ENCODE data around the gene MCTS1. TPM values are rescaled to one million over a fixed set of nuclear protein-coding genes. Genes with fewer than 3 reads are reported as not detected.
A peak's percentile ranks its signal among the peaks of the same experiment; 100 is the strongest.
"Not testable (repeated sequence)": the region's sequence is repeated elsewhere in the genome, so short reads cannot be mapped to it uniquely, and the experiment has no call there.

Gene MCTS1
- total RNA-seq, 1 donor from 2014 or later: 30.2 TPM

- no peak overlapping the region for H3K4me3 Mint-ChIP-seq (ENCODE audit: unreplicated experiment)
- H3K36me3 Mint-ChIP-seq (ENCODE audit: low read depth): no peaks in the 10 kb centered on the region
- H3K27ac Mint-ChIP-seq (ENCODE audit: unreplicated experiment): no peak overlapping the region
- H3K4me1 Mint-ChIP-seq (ENCODE audit: low read depth): no peaks in the 10 kb centered on the region
- H3K27me3 Mint-ChIP-seq (ENCODE audit: low read depth): no peaks in the 10 kb centered on the region
- no peak for TF ChIP-seq CTCF (IDR thresholded peaks at IDR 0.05)
- no peak for DNase-seq (ENCODE audit: low spot score)
- H3K9me3 Mint-ChIP-seq (ENCODE audit: low read depth): peaks cover 4% of the 10 kb centered on the region
Measured at GRCh38 chrX:120568609-120569008, 35.3 kb upstream of the MCTS1 start.

GRCh38 chrX:120570011-120570600 is 33.8 kb upstream of the MCTS1 start:
- Mint-ChIP-seq H3K4me1 (ENCODE audit: low read depth) (no peaks in the 10 kb centered on the region), H3K27me3 (ENCODE audit: low read depth) (no peaks in the 10 kb centered on the region), H3K27ac (ENCODE audit: unreplicated experiment) (no peak overlapping the region), H3K4me3 (ENCODE audit: unreplicated experiment) (no peak overlapping the region), H3K36me3 (ENCODE audit: low read depth) (no peaks in the 10 kb centered on the region), H3K9me3 (ENCODE audit: low read depth) (peaks cover 10% of the 10 kb centered on the region)
- TF ChIP-seq CTCF (IDR thresholded peaks at IDR 0.05): no peak
- DNase-seq (ENCODE audit: low spot score): no peak

- not testable (repeated sequence) for H3K27me3 Mint-ChIP-seq (ENCODE audit: low read depth); DNase-seq (ENCODE audit: low spot score); H3K36me3 Mint-ChIP-seq (ENCODE audit: low read depth); H3K4me3 Mint-ChIP-seq (ENCODE audit: unreplicated experiment); H3K4me1 Mint-ChIP-seq (ENCODE audit: low read depth); H3K27ac Mint-ChIP-seq (ENCODE audit: unreplicated experiment)
- H3K9me3 Mint-ChIP-seq (ENCODE audit: low read depth): peaks cover 15% of the 10 kb centered on the region
Measured at GRCh38 chrX:120573806-120574205, 30.1 kb upstream of the MCTS1 start.

- TF ChIP-seq CTCF (IDR thresholded peaks at IDR 0.05): no peak
- no peaks in the 10 kb centered on the region for H3K4me1 Mint-ChIP-seq (ENCODE audit: low read depth)
- H3K27me3 Mint-ChIP-seq (ENCODE audit: low read depth): no peaks in the 10 kb centered on the region
- peaks cover 17% of the 10 kb centered on the region for H3K9me3 Mint-ChIP-seq (ENCODE audit: low read depth)
- no peak overlapping the region for H3K4me3 Mint-ChIP-seq (ENCODE audit: unreplicated experiment)
- H3K27ac Mint-ChIP-seq (ENCODE audit: unreplicated experiment): no peak overlapping the region
- no peak for DNase-seq (ENCODE audit: low spot score)
- no peaks in the 10 kb centered on the region for H3K36me3 Mint-ChIP-seq (ENCODE audit: low read depth)
Measured at GRCh38 chrX:120575379-120576114, 28.4 kb upstream of the MCTS1 start.

GRCh38 chrX:120585702-120586101 is 18.2 kb upstream of the MCTS1 start:
- no peak overlapping the region for H3K27ac Mint-ChIP-seq (ENCODE audit: unreplicated experiment)
- no peaks in the 10 kb centered on the region for H3K4me1 Mint-ChIP-seq (ENCODE audit: low read depth)
- no peaks in the 10 kb centered on the region for H3K36me3 Mint-ChIP-seq (ENCODE audit: low read depth)
- DNase-seq (ENCODE audit: low spot score): no peak
- H3K9me3 Mint-ChIP-seq (ENCODE audit: low read depth): peaks cover 26% of the 10 kb centered on the region
- TF ChIP-seq CTCF (IDR thresholded peaks at IDR 0.05): no peak
- H3K27me3 Mint-ChIP-seq (ENCODE audit: low read depth): no peaks in the 10 kb centered on the region
- no peak overlapping the region for H3K4me3 Mint-ChIP-seq (ENCODE audit: unreplicated experiment)

- H3K27me3 Mint-ChIP-seq (ENCODE audit: low read depth): no peaks in the 10 kb centered on the region
- H3K4me3 Mint-ChIP-seq (ENCODE audit: unreplicated experiment): peak overlapping the region; percentile 87
- no peak for TF ChIP-seq CTCF (IDR thresholded peaks at IDR 0.05)
- H3K27ac Mint-ChIP-seq (ENCODE audit: unreplicated experiment): peak overlapping the region; percentile 98
- H3K36me3 Mint-ChIP-seq (ENCODE audit: low read depth): no peaks in the 10 kb centered on the region
- peaks cover 23% of the 10 kb centered on the region for H3K9me3 Mint-ChIP-seq (ENCODE audit: low read depth)
- no peak for DNase-seq (ENCODE audit: low spot score)
- H3K4me1 Mint-ChIP-seq (ENCODE audit: low read depth): peaks cover 17% of the 10 kb centered on the region
Measured at GRCh38 chrX:120604361-120604782, 471 bp downstream of the MCTS1 start.

Measured in chondrocyte (in vitro differentiated cells).